Measurements from ENCODE around the gene TLCD3B.

GRCh38 chr16:30025574-30025973 lies 5.5 kb downstream of the TLCD3B start:
- TF ChIP-seq CTCF (IDR thresholded peaks at IDR 0.05; ENCODE audit: insufficient read depth, low read depth, low read length) (no peak), EZH2 (IDR thresholded peaks at IDR 0.05; ENCODE audit: insufficient read depth, low read length) (no peak)
